H1 (cell line): Measurements from ENCODE around the gene ELMO1. TPM values are rescaled to one million over a fixed set of nuclear protein-coding genes. Genes with fewer than 3 reads are reported as not detected.

Experiments used
- GABPA ChIP-seq: IDR thresholded peaks from 2 replicates; pipeline ENCODE4 v1.6.1; 2011; ENCODE audit warnings: mild to moderate bottlenecking, low read length, moderate library complexity, borderline replicate concordance; ENCODE audit not compliant: insufficient read depth
- RFX5 ChIP-seq: IDR thresholded peaks from 2 replicates; pipeline ENCODE4 v1.6.1; 2011; ENCODE audit warnings: low read depth, low read length, improper control_type of control experiment, borderline replicate concordance
- SIRT6 ChIP-seq: IDR thresholded peaks from one replicate; pipeline ENCODE4 v1.7.1; 2012; ENCODE audit warnings: low read length, inconsistent platforms
- SUZ12 ChIP-seq: fragments of 200-600 bp; sonication (generic); IDR thresholded peaks from 2 replicates; pipeline ENCODE4 v1.6.1; 2012; ENCODE audit warnings: mild to moderate bottlenecking, inconsistent platforms, low read length, moderate library complexity, mixed read lengths
- polyA plus RNA-seq, 7 experiments: library from polyadenylated mRNA; depleted of rRNA in 3 of 7; stranded (reverse) in 5 of 7; unstranded in 2 of 7; fragments of >200 nt in 5 of 7; fragments of 200-250 nt in 2 of 7; gene quantifications; 1 replicate in 5 of 7; 2 replicates in 1 of 7; 4 replicates in 1 of 7; pipeline versions ENCODE4 v1.2.1 to v1.2.3, GENCODE V29; 2011 to 2013; ENCODE audit warnings: missing spikeins in 2 of 7, mixed read lengths in 2 of 7
- total RNA-seq: library from RNA; stranded (reverse); fragmentation: NEBNext Ultra II Directional; extraction: Animal tissue kit (Norgen Biotek cat#: 25700); gene quantifications from 2 replicates; pipeline ENCODE4 v1.2.1, GENCODE V29; 2021
- TF ChIP-seq, protein P1 (sequence below), 3 experiments: IDR thresholded peaks; 1 replicate in 2 of 3; 2 replicates in 1 of 3; pipeline versions ENCODE4 v1.5.1 to v1.6.1; 2011; ENCODE audit warnings: low read length in 3 of 3, mild to moderate bottlenecking in 3 of 3, inconsistent platforms in 2 of 3, low read depth in 1 of 3, moderate library complexity in 1 of 3; ENCODE audit not compliant: insufficient read depth in 1 of 3; ENCODE audit errors: control extremely low read depth in 1 of 3
- TF ChIP-seq, protein P2 (sequence below): fragments of 300-600 bp; sonication (generic); IDR thresholded peaks from 2 replicates; pipeline ENCODE4 v1.7.1; 2012; ENCODE audit warnings: low read length, moderate library complexity, mild to moderate bottlenecking, inconsistent platforms; ENCODE audit not compliant: insufficient replicate concordance

Gene ELMO1
- total and polyA plus RNA-seq, 2 of the 8 experiments (the other 6 are each of a cell fraction or from before 2014, with no cell fraction given) = 18.4 to 21.0 TPM

- TF ChIP-seq GABPA (no peak), RFX5 (no peak), SIRT6 (no peak), SUZ12 (no peak)
- TF ChIP-seq, protein P1, sequence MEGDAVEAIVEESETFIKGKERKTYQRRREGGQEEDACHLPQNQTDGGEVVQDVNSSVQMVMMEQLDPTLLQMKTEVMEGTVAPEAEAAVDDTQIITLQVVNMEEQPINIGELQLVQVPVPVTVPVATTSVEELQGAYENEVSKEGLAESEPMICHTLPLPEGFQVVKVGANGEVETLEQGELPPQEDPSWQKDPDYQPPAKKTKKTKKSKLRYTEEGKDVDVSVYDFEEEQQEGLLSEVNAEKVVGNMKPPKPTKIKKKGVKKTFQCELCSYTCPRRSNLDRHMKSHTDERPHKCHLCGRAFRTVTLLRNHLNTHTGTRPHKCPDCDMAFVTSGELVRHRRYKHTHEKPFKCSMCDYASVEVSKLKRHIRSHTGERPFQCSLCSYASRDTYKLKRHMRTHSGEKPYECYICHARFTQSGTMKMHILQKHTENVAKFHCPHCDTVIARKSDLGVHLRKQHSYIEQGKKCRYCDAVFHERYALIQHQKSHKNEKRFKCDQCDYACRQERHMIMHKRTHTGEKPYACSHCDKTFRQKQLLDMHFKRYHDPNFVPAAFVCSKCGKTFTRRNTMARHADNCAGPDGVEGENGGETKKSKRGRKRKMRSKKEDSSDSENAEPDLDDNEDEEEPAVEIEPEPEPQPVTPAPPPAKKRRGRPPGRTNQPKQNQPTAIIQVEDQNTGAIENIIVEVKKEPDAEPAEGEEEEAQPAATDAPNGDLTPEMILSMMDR (IDR thresholded peaks at IDR 0.05; ENCODE audit: control extremely low read depth in 1 of 3, insufficient read depth in 1 of 3, low read depth in 1 of 3, low read length in 3 of 3) = no peak
- TF ChIP-seq, protein P2, sequence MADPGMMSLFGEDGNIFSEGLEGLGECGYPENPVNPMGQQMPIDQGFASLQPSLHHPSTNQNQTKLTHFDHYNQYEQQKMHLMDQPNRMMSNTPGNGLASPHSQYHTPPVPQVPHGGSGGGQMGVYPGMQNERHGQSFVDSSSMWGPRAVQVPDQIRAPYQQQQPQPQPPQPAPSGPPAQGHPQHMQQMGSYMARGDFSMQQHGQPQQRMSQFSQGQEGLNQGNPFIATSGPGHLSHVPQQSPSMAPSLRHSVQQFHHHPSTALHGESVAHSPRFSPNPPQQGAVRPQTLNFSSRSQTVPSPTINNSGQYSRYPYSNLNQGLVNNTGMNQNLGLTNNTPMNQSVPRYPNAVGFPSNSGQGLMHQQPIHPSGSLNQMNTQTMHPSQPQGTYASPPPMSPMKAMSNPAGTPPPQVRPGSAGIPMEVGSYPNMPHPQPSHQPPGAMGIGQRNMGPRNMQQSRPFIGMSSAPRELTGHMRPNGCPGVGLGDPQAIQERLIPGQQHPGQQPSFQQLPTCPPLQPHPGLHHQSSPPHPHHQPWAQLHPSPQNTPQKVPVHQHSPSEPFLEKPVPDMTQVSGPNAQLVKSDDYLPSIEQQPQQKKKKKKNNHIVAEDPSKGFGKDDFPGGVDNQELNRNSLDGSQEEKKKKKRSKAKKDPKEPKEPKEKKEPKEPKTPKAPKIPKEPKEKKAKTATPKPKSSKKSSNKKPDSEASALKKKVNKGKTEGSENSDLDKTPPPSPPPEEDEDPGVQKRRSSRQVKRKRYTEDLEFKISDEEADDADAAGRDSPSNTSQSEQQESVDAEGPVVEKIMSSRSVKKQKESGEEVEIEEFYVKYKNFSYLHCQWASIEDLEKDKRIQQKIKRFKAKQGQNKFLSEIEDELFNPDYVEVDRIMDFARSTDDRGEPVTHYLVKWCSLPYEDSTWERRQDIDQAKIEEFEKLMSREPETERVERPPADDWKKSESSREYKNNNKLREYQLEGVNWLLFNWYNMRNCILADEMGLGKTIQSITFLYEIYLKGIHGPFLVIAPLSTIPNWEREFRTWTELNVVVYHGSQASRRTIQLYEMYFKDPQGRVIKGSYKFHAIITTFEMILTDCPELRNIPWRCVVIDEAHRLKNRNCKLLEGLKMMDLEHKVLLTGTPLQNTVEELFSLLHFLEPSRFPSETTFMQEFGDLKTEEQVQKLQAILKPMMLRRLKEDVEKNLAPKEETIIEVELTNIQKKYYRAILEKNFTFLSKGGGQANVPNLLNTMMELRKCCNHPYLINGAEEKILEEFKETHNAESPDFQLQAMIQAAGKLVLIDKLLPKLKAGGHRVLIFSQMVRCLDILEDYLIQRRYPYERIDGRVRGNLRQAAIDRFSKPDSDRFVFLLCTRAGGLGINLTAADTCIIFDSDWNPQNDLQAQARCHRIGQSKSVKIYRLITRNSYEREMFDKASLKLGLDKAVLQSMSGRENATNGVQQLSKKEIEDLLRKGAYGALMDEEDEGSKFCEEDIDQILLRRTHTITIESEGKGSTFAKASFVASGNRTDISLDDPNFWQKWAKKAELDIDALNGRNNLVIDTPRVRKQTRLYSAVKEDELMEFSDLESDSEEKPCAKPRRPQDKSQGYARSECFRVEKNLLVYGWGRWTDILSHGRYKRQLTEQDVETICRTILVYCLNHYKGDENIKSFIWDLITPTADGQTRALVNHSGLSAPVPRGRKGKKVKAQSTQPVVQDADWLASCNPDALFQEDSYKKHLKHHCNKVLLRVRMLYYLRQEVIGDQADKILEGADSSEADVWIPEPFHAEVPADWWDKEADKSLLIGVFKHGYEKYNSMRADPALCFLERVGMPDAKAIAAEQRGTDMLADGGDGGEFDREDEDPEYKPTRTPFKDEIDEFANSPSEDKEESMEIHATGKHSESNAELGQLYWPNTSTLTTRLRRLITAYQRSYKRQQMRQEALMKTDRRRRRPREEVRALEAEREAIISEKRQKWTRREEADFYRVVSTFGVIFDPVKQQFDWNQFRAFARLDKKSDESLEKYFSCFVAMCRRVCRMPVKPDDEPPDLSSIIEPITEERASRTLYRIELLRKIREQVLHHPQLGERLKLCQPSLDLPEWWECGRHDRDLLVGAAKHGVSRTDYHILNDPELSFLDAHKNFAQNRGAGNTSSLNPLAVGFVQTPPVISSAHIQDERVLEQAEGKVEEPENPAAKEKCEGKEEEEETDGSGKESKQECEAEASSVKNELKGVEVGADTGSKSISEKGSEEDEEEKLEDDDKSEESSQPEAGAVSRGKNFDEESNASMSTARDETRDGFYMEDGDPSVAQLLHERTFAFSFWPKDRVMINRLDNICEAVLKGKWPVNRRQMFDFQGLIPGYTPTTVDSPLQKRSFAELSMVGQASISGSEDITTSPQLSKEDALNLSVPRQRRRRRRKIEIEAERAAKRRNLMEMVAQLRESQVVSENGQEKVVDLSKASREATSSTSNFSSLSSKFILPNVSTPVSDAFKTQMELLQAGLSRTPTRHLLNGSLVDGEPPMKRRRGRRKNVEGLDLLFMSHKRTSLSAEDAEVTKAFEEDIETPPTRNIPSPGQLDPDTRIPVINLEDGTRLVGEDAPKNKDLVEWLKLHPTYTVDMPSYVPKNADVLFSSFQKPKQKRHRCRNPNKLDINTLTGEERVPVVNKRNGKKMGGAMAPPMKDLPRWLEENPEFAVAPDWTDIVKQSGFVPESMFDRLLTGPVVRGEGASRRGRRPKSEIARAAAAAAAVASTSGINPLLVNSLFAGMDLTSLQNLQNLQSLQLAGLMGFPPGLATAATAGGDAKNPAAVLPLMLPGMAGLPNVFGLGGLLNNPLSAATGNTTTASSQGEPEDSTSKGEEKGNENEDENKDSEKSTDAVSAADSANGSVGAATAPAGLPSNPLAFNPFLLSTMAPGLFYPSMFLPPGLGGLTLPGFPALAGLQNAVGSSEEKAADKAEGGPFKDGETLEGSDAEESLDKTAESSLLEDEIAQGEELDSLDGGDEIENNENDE = no peak
- TF ChIP-seq, all 59 proteins: peak for 0
These were observed 358.7 kb downstream of the ELMO1 start (continued) for GRCh38 chr7:37089972-37090371.
